NB4 (cell line): Measurements from ENCODE around the gene MAST1.

ENCODE experiments used
- CTCF ChIP-seq: IDR thresholded peaks from one replicate; pipeline ENCODE4 v1.5.1; 2012; ENCODE audit warnings: low read depth, low read length
- MYC ChIP-seq: IDR thresholded peaks from 2 replicates; pipeline ENCODE4 v1.6.1; 2011; ENCODE audit warnings: low read depth, low read length

- TF ChIP-seq MYC, result no peak
- no peak for TF ChIP-seq CTCF
Measured at GRCh38 chr19:12872941-12873890, 34.9 kb downstream of the MAST1 start.
